GM12891 (cell line): ENCODE results near the gene DOCK11.
"Not testable (repeated sequence)": the region's sequence is repeated elsewhere in the genome, so short reads cannot be mapped to it uniquely, and the experiment has no call there.

ENCODE experiments used
- DNase-seq: peaks from one replicate; pipeline ENCODE4 v3.0.0; 2011; ENCODE audit warnings: low spot score; ENCODE audit not compliant: insufficient read length
- FAIRE-seq: peaks from 2 replicates; lab custom pipeline; 2011; peaks lifted over from hg19 to GRCh38; lab: Jason Lieb, UNC
- PAX5 ChIP-seq: IDR thresholded peaks from 2 replicates; pipeline ENCODE4 v1.6.1; 2011; ENCODE audit warnings: low read length, moderate library complexity, mild to moderate bottlenecking; ENCODE audit not compliant: insufficient read depth, severe bottlenecking
- POLR2A ChIP-seq: IDR thresholded peaks from 2 replicates; pipeline ENCODE4 v1.6.1; 2011; ENCODE audit warnings: low read depth, low read length, control low read depth
- POLR2AphosphoS5 ChIP-seq: IDR thresholded peaks from 2 replicates; pipeline ENCODE4 v1.6.1; 2011; ENCODE audit warnings: low read depth, low read length, control low read depth
- POU2F2 ChIP-seq: IDR thresholded peaks from 2 replicates; pipeline ENCODE4 v1.6.1; 2011; ENCODE audit warnings: low read depth, mild to moderate bottlenecking, control low read depth, low read length, moderate library complexity
- SPI1 ChIP-seq: IDR thresholded peaks from 2 replicates; pipeline ENCODE4 v1.6.1; 2011; ENCODE audit warnings: low read depth, low read length, control low read depth
- TAF1 ChIP-seq: IDR thresholded peaks from 2 replicates; pipeline ENCODE4 v1.6.1; 2011; ENCODE audit warnings: low read depth, low read length, control low read depth

DOCK11 gene

GRCh38 chrX:118583781-118584180 is 88.2 kb downstream of the DOCK11 start:
- FAIRE-seq (no peak), DNase-seq (no peak)
- TF ChIP-seq POLR2AphosphoS5 (no peak), TAF1 (no peak), SPI1 (no peak), POU2F2 (no peak), POLR2A (no peak), PAX5 (no peak)

- DNase-seq (no peak), FAIRE-seq (peak; percentile 87)
- no peak for TF ChIP-seq POU2F2
- TF ChIP-seq POLR2AphosphoS5 = no peak
- no peak for TF ChIP-seq POLR2A
- TF ChIP-seq SPI1 = no peak
- no peak for TF ChIP-seq PAX5
- no peak for TF ChIP-seq TAF1
Observed at GRCh38 chrX:118585296-118585695, 89.7 kb downstream of the DOCK11 start.

GRCh38 chrX:118586206-118586605 is 90.6 kb downstream of the DOCK11 start:
- DNase-seq = not testable (repeated sequence)
- peak; percentile 64 for FAIRE-seq

GRCh38 chrX:118588715-118589114 is 93.1 kb downstream of the DOCK11 start:
- FAIRE-seq (no peak), DNase-seq (no peak)

GRCh38 chrX:118589227-118589626 is 93.6 kb downstream of the DOCK11 start:
- FAIRE-seq (no peak), DNase-seq (no peak)
- TF ChIP-seq POLR2AphosphoS5 (no peak), TAF1 (no peak), POLR2A (no peak)

More at GRCh38 chrX:118588715-118589114, 93.1 kb downstream of the DOCK11 start:
- no peak for TF ChIP-seq POLR2A
- no peak for TF ChIP-seq SPI1
- TF ChIP-seq POU2F2 = no peak
- no peak for TF ChIP-seq TAF1
- no peak for TF ChIP-seq POLR2AphosphoS5
- no peak for TF ChIP-seq PAX5

- DNase-seq (no peak), FAIRE-seq (peak; percentile 13)
- no peak for TF ChIP-seq TAF1
Observed at GRCh38 chrX:118593407-118593806, 97.8 kb downstream of the DOCK11 start.

- TF ChIP-seq POLR2AphosphoS5 = no peak
- FAIRE-seq (no peak), DNase-seq (no peak)
Observed at GRCh38 chrX:118594697-118595420, 99.2 kb downstream of the DOCK11 start.

GRCh38 chrX:118595501-118596042 is 100.0 kb downstream of the DOCK11 start:
- DNase-seq = no peak
- no peak for FAIRE-seq
- no peak for TF ChIP-seq SPI1
- TF ChIP-seq POU2F2 = no peak
- no peak for TF ChIP-seq PAX5
- TF ChIP-seq POLR2AphosphoS5 = no peak
- no peak for TF ChIP-seq POLR2A
- no peak for TF ChIP-seq TAF1

GRCh38 chrX:118596390-118596789 is 100.8 kb downstream of the DOCK11 start:
- FAIRE-seq (no peak), DNase-seq (no peak)
- TF ChIP-seq POLR2AphosphoS5 = no peak
- TF ChIP-seq PAX5 = no peak
- no peak for TF ChIP-seq POU2F2
- TF ChIP-seq TAF1 = no peak
- no peak for TF ChIP-seq SPI1
- no peak for TF ChIP-seq POLR2A

- FAIRE-seq = peak; percentile 99
- TF ChIP-seq TAF1 (no peak), PAX5 (no peak), SPI1 (no peak), POLR2AphosphoS5 (no peak), POLR2A (no peak), POU2F2 (no peak)
- DNase-seq = no peak
Observed at GRCh38 chrX:118603981-118604380, 108.4 kb downstream of the DOCK11 start.

GRCh38 chrX:118612290-118612689 is 116.7 kb downstream of the DOCK11 start:
- TF ChIP-seq SPI1 = no peak
- no peak for TF ChIP-seq POLR2AphosphoS5
- TF ChIP-seq TAF1 = no peak
- TF ChIP-seq POLR2A = no peak
- no peak for TF ChIP-seq PAX5
- FAIRE-seq (no peak), DNase-seq (no peak)
